ENCODE data around the gene APOBEC2.

Gene APOBEC2

DNA sequence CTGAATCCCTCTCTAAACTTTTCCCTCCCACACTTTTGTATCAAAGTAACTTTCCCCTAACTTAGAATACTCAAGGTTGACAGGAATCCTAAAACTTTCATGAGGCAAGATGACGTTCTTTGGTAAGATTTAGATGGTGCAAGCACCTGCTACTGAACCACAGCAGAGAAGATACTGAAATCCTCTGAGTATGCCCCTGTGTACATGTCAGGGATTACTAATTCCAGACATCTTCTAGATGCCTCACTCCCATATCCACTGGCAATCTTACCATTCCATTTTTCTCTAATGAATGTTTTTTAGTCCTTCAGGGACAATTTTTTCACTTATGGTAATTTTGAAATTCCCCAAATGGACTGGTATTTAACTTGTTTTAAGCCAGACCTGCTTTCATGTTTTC, 9.1 kb downstream of the APOBEC2 start:
- no peak for DNase-seq

DNA sequence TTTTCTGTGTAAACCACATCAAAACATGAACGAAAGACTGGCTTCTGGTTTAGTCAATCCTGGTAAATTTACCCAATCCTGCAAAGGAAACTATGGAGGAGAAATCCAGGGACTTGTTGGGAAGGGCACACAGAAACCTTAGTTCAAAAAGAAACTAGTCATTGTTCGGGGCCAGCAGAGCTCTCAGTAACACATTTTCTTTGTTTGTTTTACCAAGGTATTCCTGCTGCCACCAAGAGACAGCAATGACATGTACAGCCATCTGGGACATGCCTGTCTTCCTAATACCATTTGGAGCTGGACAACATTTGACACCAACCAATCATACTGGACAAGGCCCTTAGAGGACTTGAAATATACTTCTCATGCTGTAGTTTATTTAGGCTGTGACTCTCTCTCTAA, 10.9 kb downstream of the APOBEC2 start:
- no peak for DNase-seq

DNA sequence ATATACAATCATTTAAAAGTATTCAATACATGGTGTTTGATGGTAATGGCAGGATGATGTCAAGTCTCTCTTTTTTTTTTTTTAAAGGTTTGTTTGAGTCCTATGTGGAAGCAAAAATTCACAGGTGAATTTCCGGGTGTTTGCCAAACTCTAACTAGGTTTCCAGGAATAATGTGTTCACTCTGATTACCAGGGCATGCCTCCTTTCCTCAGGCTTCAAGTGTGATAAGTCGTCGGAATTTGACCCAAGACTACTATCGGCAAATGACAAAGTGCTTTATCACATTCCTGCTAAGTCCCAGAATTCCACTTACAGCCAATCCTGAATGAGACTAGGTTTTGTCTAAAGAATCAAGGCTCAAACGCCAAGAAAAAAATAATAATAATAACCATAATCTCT, 11.8 kb downstream of the APOBEC2 start:
- no peak for DNase-seq

DNA sequence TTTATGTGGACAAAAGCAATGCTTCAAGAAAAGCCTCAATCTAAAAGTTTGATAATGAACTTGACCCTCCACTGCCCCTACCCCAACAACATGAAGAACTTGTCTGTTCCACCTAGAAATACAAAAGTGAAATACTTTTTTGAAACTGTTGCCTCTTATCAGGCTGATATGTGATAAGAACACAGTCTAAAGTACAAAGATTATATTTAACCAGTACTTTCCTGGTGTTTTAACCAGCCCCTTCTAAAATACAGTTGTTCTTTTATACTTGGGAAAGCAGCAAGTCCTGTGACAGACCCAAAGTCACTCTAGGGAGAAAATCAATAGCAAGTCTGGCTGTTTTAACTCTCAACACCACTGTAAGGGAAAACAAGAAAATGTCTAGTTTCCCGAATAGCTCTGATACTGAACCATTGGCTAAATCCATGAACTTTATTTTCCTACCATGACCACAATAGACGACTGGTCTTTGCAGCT, 12.6 kb downstream of the APOBEC2 start:
- no peak for DNase-seq

DNA sequence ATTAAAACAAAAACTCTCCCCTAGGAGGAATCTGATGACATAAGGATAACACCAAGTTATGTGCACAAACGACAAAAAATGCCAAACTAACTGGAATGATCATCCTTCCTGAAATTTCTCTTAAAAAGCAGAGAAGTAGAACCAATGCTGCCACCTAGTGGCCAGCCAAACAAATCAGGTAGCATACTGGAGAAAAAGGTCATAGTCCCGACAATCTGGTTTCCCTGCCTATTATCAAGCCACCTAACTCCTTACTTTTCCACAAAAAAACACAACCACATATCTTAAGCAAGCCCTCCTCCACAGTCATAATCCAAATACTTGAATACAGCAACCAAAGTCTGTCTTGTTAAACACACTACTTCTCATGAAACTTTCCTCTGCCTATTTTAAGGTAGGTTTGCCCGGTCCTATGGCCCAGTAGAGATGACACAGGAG, 13.9 kb downstream of the APOBEC2 start:
- peak; percentile 56 for DNase-seq

DNA sequence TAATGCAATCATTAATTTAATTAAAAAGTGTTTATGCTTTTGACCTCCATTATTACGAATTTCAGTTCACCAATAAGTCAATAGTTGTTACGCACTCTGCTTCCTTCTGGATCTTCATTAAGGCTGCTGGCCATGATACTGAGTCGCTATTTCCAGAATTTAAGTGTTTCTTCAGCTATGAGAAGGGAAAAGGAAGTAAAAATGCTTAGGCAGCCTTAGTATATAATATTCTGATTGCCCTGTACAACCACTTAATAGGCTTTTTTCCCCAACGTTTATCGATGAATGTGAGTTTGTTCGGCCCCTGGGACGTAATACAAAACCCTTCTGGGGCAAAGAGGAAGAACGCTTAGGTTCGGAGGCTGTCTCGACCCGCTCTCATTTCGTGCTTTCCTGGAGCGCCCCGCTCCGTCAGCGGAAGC, 18.5 kb downstream of the APOBEC2 start:
- DNase-seq: no peak

DNA sequence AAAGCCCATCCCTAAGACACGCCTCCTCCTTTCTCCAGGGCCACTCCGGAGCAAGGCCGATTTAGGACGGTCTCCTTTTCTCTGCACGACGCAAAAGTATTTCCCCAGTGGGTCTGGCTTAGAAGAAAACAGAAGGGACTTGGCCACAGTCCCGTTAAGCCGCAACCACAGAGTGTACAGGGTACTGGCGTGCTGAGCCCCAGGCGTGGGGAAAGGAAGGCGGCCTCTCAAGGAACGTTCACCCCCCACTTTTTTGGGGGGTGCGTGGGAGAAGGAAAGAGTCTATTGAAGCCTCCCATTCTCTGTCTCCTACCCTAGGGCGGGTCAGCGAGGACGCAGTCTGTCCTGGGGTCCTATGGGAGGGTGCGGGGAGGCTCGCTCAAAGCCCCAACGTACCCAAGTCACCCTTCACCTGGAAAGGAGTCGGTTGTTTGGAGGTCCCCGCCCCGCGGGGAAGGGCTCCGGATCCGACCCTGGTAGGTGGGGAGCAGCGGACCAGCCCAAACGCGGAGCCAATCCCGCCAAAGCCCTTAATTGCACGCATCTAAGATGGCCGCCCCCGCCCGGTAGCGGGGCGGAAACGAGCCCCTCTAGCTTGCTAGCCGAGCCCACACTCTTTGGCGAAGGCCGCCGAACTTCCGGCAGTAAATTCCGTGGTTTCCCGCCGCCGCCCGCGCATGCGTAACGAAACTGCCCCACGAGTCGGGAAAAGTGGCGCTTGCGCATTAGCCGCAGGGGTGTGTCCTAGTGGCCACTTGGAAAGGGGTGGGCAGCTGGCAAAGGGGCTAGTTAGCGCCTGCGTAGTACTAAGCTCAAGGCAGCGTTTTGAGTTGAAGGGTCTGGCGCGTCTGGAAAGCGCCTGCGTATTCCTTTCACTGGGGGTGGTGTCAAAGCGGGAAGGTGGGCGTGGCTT, 19.2 kb downstream of the APOBEC2 start, which contains the start of gene OARD1:
OARD1 (minus strand) TSS at position 434 of the 913 bp plus-strand sequence. CDS start 722 bp downstream, outside the sequence.
- peak; percentile 99 for DNase-seq

DNA sequence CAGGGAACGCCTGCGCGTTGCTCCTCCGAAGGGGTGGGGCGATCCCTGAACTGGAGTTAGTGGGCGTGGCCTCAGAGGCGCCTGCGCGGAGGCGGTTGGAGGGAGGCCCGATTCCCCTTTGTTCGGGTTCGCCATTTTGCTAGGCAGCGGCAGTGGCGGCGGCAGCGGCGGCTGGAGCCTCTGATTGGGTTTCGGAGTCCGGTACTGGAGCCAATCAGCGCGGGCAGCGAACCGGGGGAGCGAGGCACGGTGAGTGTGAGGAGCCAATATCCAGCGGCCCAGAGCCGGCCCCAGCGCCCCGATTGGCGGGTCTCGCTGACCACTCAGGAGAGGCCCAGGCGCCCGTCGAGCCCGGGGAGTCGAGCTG, 19.8 kb downstream of the APOBEC2 start, which contains the start of gene NFYA:
NFYA (plus strand) TSS at position 139 of the 367 bp plus-strand sequence. CDS start 6,116 bp downstream, outside the sequence.
- DNase-seq: peak; percentile 99

DNA sequence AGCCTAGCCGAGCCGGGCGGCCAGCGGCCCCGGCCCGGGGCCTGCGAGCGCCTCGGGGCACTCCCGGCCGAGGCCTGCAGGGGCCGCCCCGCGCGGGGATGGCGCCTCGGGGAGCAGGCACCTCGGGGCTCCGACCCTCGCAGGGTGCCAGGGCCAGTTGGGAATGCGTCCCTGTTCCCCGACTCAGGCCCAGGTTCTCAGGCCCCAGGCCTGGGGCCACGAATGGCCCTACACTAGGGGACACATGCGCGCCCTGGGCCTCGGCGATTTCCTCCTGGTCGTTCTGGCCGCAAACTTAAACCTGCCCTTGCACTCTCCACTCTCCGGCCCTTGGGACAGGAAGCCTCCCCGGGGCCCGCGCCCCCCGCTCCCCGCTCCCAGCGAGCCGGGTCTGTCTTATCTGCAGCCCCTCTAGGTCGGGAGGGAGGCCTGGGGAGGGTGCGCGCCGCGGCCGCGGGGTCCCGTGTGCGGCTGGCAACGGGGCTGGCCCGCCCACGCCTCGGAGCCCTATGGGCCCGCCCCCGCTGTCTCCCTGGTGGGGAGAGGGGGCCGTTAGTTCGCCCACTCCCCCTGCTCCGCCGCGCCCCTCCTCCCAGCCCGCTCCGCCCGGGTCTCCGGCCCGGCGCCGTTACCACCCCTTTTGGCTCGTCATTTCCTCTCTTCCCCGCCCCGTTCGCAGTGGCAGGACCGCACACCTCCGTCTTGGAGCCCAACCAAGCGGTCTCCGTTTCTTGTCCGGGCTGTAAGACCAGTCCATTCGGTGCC, 20.4 kb downstream of the APOBEC2 start:
- DNase-seq: peak; percentile 53

DNA sequence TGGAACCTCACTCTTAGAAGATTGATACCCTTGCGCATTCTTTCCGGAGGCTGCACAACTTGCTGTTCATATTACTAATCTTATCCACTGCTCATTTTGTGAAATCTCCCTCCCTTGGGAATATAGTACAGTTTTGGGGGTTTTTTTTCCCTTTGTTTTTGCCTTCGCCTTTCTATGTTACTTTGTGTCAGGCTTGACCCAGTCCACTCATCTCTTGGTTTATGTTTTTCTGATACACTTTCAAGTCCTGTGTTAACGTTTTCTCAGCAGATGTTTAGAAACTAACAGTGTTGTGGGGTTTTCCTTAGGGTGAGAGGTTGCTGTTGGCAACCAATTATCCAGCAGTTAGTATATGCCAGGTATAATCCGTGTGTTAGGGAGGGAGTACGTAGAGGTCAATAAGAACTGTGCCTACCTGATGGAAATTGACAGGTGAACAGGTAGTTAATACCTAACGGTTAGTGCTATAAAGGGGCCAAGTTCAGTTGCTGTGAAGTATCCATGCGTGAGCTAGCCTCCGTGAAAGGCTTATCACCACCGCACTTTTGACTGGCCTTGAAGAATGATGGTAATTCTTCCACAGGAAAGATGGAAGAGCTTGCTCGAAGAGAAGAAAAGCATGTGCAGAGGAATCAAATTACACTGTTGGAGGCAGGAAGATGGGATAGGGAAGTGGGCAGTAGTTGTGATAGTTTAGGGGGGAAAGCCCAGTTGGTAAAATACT, 21.1 kb downstream of the APOBEC2 start:
- DNase-seq: no peak

DNA sequence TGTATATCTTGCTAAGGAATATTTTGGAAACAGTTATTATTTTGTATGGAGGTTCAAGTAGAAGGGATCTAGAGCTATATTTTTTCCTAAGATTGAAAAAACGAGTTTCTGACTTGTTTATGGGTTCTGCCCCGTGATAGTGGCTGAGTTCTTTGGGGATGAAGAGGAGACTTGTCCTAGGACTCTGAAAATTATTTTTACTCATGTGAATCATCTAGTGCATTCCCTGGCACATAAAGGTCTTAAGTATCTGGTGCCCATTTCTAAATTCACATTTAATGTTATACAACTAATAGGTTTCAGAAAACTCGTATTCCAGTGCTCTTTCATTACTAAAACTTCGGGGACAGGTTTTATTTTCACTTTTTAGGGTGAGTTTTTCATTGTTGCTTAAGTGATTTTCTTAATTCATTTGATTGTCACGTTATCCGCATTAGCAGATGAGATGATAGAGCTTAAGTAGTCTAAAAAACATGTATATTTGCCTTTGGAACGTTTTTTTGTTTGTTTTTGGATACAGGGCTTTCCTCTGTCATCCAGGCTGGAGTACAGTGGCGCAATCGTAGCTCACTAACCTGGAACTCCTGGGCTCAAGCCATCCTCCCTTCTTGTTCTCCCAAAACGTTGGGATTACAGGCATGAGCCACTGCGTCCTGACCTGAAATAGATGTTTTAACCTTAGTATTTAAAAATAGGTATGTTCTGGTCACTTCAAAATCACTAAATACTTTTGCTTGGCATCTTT, 21.9 kb downstream of the APOBEC2 start:
- DNase-seq: no peak

DNA sequence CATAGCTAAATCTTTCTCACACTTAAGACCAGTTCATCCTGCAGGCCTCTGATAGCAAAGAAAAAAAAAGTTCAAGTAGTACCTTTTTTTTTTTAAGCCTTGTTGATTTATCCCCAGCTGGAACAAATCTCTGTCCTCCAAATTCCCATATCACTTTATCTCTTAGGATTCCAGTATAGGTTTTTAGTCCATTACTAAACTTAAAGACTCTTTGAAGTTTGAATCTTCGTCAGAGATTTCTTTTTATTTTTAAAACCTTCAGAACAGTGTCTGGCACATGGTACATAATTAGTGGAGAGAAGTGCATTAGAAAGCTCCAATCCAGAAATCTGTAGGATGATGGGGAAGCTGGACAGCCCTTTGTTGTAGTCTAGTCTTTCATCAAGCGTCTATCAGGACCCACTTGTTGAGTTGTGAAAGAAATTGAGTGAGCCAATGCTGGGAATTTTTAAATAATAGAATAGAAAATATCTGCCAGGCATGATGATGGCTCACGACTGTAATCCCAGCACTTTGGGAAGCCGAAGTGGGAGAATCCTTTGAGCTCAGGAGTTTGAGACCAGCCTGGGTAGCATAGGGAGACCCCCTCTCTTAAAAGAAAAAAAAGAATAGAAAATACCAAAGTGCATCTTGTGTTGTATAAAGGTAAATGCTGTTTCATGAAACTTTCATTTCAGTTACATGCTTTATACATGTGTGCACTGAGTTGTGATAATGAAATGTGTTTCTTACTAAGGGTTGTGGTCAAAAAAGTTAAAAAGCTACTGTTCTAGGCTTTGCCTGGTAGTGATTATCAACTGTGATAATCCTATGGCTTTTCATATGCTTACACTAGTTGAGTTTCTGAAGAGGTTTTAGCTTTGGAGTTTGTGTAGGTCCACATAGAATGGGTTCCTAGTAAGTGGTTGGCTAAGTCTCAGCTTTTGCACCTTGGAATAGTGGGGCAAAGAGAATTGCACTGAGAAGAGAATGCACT, 22.9 kb downstream of the APOBEC2 start:
- DNase-seq: no peak

DNA sequence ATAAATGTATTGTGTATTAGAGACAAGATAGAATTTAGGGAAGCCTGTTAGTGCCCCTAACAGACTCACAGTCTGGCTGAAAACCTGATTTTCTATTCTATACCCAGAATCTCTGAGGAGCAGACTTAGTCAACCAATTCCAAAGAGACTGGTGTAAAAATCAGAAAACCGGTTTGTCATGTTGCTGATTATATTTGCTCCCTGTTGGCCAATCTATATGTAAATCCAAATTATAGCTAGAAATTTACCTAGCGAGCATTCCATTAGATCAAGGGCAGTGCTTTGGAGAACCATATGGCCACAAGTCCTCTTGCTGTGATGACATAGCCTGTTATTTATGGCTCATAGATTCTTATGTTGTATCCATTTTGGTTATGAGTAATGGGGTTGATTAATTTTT, 24.5 kb downstream of the APOBEC2 start:
- peak; percentile 68 for DNase-seq

DNA sequence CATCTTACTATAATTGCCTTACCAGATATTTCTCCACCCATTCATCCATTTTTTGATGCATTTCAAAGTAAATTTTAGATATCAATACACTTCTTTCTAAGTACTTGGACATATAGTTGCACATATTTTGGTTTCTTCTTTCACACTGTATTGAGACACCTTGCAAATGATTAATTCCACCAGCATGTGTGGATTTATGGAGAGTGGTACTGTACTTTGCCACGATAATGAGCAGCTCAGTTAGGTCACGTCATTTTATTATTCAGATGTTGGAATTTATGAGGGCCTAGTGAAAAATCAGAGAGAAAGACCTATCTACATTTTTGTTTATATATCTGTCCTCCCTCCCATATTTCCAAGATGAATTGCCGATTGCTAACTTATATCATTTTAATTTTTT, 25.1 kb downstream of the APOBEC2 start:
- DNase-seq: no peak

DNA sequence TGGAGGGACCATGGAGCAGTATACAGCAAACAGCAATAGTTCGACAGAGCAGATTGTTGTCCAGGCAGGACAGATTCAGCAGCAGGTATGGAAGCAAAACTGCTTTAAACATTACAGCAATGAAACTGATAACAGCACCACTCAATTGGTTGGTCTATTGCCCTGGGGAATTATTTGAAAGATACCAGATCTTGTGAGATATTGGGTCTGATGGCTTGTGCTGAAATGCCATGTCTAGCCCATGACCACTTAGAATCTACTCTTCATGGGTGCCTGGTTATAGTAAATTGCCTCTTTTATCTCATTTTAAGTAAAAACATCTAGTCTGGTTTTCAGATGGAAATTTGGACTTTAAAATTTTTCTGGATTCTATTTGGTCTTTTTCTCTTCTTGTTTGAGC, 26.1 kb downstream of the APOBEC2 start:
- no peak for DNase-seq

DNA sequence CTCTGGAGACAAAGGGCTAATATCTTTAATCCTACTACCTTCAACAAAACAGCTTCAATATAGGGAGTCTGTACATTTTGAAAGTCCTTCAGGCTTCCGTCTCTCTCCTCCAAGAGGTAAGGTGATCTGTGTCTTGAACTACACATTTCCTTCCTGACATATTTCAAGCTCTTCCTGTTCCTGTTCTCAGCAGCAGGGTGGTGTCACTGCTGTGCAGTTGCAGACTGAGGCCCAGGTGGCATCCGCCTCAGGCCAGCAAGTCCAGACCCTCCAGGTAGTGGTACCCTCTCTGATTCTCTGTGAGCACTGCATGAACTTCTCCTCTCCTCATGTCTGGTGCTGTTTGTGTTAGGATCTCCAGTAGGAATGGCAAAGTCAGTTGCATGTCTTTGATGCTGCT, 27.6 kb downstream of the APOBEC2 start:
- DNase-seq: no peak

DNA sequence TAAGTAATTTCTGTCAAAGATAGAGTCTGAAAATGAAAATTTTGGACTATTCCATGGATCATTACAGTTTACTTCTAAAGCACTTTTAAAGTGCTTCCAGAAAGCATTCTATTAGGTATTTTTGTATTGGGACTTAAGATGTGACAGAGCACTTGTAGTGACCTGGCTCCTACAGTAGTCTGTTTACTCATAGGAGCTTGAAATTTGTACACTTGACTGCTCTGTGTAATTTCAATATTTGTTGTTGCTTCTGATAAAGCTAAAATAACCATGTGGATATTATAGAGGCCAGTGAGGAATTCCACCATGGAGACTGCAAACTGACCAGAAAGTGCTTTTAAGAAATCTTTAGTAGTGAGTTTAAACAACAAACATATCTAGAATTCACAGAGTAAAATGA, 30.1 kb downstream of the APOBEC2 start:
- no peak for DNase-seq

DNA sequence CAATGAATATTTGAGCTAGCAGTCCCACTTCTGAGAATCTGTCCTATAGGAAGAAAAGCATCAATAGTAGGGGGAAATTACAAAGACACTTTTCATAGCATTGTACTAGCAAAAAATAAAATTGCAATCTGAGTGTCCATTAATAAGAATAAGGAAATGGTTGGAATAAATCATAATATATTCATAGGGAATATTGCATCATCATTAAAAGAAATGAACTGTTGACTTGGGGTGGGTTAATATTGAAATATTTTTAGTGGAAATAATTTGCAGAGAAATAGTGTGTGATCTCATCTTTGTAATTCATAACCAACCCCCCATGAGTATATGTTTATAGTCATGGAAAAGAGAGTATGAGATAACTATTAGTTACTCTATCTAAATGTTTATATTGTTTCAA, 32.2 kb downstream of the APOBEC2 start:
- DNase-seq: no peak

DNA sequence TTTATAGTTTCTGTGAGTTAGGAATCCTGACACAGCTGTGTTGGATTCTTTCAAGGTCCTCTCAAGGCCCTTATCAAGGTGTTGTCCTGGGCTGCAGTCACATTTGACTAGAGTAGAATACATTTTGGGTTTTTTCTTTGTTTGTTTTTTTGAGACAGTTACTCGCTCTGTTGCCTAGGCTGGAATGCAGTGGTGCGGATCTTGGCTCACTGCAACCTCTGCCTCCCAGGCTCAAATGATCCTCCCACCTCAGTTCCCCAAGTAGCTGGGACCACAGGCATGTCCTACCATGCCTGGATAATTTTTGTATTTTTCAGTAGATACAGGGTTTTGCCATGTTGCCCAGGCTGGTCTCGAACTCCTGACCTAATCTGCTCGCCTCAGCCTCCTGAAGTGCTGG, 35.4 kb downstream of the APOBEC2 start:
- no peak for DNase-seq

DNA sequence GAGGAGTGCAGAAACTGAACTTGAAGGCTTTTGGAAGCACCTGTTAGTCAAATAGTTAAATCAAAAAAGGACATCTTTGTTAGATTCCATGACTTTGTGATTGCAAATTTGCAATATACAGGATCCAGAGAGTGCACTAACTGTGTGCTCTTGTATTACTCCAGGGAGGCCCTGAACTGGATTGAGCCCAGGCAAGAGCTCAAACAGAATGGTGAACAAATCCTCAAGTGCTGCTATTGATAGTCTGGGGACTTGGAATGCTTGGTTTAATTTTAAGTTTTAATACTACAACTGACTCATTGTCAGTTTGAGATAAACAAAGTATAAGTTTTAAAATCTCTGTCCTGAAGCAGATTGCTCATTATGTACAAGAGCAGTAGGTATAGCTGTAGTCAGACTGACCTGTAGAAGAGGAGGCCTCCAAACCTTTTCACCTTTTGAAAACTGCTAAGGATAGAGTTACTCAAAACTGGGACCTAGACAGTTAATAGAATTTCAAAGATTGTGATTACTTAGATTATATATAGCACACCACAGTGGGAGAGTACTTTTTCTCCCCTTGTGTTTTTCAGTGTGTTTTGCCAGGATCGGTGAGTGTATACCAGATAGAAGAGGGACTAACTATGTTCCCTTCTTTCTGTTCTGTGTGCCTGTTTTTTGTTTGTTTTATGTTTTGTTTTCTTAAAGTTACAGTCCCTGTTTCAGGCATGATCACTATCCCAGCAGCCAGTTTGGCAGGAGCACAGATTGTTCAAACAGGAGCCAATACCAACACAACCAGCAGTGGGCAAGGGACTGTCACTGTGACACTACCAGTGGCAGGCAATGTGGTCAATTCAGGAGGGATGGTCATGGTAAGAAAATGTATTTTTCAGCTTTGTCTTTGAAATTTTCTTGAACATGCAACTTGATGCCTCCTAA, 38.1 kb downstream of the APOBEC2 start:
- no peak for DNase-seq
